Choroid plexus epithelial cell (primary cell): ENCODE results near the gene ANGPTL4.
"Not testable (repeated sequence)": the region's sequence is repeated elsewhere in the genome, so short reads cannot be mapped to it uniquely, and the experiment has no call there.

ENCODE experiments used
- DNase-seq: peaks from one replicate; pipeline ENCODE4 v3.0.0-alpha.2; 2010; ENCODE audit warnings: low read depth
- H3K4me3 ChIP-seq: 2 replicates; pipeline ENCODE4 v1.5.1; 2011; ENCODE audit warnings: low read depth, mild to moderate bottlenecking, control low read depth, low read length, moderate library complexity
- CTCF ChIP-seq: conservative IDR thresholded peaks from 2 replicates; pipeline ENCODE4 v1.5.1; 2011; ENCODE audit warnings: low read depth, mild to moderate bottlenecking, control low read depth, inconsistent platforms, low read length, moderate library complexity

The ANGPTL4 gene

GRCh38 chr19:8404391-8405151 lies 40.6 kb downstream of the ANGPTL4 start:
- no peak for DNase-seq
- H3K4me3 ChIP-seq = no peak overlapping the region
- TF ChIP-seq CTCF = no peak

GRCh38 chr19:8410718-8411117 lies 46.8 kb downstream of the ANGPTL4 start:
- H3K4me3 ChIP-seq, DNase-seq: not testable (repeated sequence)

GRCh38 chr19:8412783-8413628 lies 49.1 kb downstream of the ANGPTL4 start, which contains the start of gene MARCHF2:
MARCHF2 (plus strand) TSS chr19:8413305; CDS start chr19:8421841, 8,536 bp downstream.
- peak within 1 kb of the TSS; percentile 62 for H3K4me3 ChIP-seq
- DNase-seq = peak; percentile 99
- peak; percentile 62 for TF ChIP-seq CTCF

GRCh38 chr19:8413629-8413995 lies 49.7 kb downstream of the ANGPTL4 start:
- H3K4me3 ChIP-seq = peak overlapping the region; percentile 62
- no peak for TF ChIP-seq CTCF
- DNase-seq = no peak

GRCh38 chr19:8416796-8417195 lies 52.8 kb downstream of the ANGPTL4 start:
- TF ChIP-seq CTCF = no peak
- H3K4me3 ChIP-seq = no peak overlapping the region
- no peak for DNase-seq

GRCh38 chr19:8421484-8422461 lies 57.8 kb downstream of the ANGPTL4 start:
- TF ChIP-seq CTCF = no peak
- no peak for DNase-seq
- no peak overlapping the region for H3K4me3 ChIP-seq
